ENCODE data around the gene UBA52.
"Not testable (repeated sequence)": the region's sequence is repeated elsewhere in the genome, so short reads cannot be mapped to it uniquely, and the experiment has no call there.

UBA52 gene

DNA sequence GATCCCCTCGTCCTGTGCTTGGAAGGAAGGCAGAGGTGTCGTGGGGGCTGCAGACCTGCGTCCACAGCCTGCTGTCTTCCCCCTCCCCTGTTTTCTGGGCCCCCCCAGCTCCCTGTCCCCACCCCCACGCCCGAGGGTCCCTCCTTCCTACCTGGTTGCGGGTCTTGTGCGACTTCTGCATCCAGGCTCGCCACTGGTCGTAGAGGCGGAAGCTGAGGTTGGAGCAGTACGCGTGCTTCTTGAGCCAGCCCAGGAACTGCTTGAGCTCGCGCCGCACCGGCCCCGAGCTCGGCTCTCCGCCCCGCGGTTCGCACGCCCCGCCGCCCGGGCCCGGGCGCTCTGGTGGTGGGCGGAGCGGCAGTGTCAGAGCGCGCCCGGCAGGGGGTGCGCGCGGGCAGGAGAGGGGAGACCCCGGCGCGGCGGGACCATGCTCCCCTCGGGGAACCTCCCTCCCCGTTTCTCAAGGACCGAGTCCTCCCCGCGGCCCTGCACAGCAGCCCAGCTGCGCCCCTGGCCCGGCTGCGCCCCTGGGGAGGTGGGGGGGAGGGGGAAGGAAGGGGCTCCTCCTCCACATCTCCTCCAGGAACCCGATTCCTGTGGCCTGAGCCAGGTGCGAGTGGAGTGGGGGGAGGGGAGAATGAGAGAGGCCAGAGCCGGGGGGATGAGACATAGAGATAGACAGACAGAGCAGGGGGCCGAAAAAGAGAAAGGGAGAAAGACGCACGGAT lies 22.6 kb downstream of the UBA52 start:
- TF ChIP-seq, protein P1, sequence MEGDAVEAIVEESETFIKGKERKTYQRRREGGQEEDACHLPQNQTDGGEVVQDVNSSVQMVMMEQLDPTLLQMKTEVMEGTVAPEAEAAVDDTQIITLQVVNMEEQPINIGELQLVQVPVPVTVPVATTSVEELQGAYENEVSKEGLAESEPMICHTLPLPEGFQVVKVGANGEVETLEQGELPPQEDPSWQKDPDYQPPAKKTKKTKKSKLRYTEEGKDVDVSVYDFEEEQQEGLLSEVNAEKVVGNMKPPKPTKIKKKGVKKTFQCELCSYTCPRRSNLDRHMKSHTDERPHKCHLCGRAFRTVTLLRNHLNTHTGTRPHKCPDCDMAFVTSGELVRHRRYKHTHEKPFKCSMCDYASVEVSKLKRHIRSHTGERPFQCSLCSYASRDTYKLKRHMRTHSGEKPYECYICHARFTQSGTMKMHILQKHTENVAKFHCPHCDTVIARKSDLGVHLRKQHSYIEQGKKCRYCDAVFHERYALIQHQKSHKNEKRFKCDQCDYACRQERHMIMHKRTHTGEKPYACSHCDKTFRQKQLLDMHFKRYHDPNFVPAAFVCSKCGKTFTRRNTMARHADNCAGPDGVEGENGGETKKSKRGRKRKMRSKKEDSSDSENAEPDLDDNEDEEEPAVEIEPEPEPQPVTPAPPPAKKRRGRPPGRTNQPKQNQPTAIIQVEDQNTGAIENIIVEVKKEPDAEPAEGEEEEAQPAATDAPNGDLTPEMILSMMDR (conservative IDR thresholded peaks at IDR 0.05; ENCODE audit: low read depth, low read length), result peak; percentile 64
- DNase-seq (ENCODE audit: low read depth), result peak; percentile 34
- H3K4me3 ChIP-seq (ENCODE audit: low read length), result peak overlapping the region; percentile 27

DNA sequence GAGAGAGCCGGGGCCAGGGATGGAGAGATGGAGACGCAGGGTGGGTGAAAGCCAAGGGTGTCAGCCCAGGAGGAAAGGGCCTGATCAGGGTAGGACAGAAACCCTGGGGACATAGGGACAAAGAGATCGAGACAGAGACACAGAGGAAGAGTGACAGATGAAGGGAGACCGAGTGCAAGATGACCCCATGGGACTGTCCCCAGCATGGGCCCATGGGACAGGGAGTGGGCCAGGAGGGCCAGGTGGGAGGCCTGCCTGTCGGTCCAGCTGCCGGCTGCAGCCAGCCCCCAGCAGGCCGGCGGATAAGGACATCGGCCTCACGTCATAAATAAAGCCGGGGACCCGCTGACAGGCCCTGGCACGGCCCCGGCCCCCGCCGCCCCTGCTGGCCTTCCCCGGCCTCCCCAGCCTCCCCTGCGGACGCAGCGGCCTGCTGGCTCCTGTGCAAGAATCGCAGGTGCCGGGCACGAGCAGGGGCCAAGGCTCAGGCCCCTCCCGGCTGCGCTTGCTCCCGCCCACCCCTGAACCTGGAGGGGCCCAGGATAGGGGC lies 23.2 kb downstream of the UBA52 start:
- H3K4me3 ChIP-seq (ENCODE audit: low read length), result peak overlapping the region; percentile 27
- DNase-seq (ENCODE audit: low read depth), result no peak
- TF ChIP-seq, protein P1 (conservative IDR thresholded peaks at IDR 0.05; ENCODE audit: low read depth, low read length), result no peak

DNA sequence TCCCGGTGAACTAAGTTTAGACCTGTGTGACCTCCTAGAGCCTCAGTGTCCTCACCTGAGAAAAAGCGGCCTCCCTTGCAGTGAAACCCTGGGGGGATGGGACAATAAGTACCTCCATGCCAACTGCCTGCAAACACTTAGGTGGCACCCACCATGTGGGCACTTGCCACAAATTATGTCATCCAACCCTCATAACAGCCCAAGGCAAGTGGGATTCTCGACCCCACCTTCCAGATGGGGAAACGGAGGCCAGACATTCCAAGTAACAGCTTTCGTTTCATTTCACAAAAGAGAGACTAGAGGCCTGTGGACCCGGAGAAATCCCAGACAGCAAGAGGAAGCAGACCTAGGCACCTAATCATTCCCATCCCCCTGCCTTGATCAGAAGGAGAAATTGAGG lies 23.8 kb downstream of the UBA52 start:
- H3K4me3 ChIP-seq (ENCODE audit: low read length), result no peak overlapping the region
- TF ChIP-seq, protein P1 (conservative IDR thresholded peaks at IDR 0.05; ENCODE audit: low read depth, low read length), result no peak
- no peak for DNase-seq (ENCODE audit: low read depth)

DNA sequence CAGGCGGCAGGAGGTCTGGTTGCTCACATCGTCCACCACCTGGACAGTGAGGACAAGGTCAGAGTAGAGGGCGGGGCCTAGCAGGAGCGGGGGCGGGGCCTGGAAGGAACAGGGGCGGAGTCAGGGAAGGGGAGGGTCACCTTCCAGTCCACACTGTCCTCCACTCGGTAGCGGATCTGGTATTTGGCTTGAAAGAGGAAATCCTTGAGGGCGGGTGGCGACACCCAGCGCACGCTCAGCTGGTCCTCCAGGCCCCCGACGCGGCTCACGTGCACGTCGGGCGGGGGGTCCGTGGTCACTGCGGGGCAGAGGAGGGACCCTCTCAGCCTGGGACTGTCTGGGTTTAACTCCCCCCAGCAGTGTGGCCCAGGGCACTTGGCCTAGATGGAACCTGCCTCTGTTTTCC lies 25.1 kb downstream of the UBA52 start:
- no peak for DNase-seq (ENCODE audit: low read depth)
- H3K4me3 ChIP-seq (ENCODE audit: low read length), result no peak overlapping the region
- TF ChIP-seq, protein P1 (conservative IDR thresholded peaks at IDR 0.05; ENCODE audit: low read depth, low read length), result no peak

DNA sequence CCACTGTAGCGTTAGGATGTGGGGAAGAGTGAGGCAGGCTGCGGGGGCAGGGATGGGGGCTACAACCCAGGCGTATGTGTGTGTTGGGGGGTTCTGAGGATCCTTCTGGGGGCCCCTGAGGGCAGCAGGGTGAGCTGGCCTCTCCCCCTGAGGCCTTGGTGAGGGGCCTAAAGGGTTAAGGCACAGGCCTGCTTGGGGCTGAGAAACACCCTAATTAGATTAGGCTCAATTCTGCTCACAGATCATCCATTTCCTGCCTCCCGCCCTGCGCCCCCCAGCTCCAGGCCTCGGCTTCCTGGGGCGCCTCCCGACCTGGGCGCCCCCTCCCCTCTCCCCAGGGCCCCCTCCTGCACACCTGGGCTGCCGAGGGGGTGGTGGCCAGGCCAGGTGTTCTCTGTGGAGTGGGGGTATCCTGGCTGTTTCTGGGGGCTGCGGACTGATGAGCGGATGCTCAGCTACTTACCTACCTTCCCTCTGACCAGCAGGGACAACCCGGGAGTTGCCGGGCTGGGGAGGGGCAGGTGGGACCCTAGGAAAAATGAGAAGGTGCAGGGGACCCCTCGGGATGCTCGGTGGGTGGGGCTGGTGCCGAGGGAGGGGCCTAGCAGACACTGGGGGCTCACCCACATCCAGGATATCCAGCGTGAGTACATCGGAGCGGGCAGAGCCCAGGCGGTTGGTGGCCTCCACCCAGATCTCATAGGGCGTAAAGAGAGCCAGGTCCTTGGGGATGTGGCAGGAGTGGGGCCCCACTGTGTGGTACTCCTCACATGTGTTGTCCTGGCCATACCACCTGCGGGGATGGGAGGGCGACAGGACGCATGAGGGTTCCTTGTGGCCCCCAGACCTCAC lies 26.4 kb downstream of the UBA52 start:
- no peak for DNase-seq (ENCODE audit: low read depth)
- TF ChIP-seq, protein P1 (conservative IDR thresholded peaks at IDR 0.05; ENCODE audit: low read depth, low read length), result no peak
- H3K4me3 ChIP-seq (ENCODE audit: low read length), result no peak overlapping the region

DNA sequence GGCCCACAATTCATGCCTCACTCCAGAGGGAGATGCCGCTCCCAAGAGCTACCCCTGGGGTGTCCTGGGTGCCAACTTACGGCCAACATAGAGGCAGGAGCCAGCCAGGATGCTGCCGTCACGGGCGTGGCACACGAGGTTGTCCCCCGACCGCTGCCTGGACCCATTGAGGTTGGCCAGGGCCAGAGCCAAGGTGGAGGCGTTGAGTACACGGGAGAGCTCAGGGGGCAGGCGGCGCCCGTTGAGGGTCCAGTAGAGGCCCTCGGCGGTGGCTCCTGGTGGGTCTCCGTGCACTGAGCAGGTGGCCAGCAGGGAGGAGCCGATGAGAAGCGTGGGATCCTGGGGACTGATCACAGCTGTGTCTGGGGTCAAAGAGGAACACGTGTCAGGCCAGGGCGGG lies 27.8 kb downstream of the UBA52 start:
- DNase-seq (ENCODE audit: low read depth), result no peak
- H3K4me3 ChIP-seq (ENCODE audit: low read length), result no peak overlapping the region
- TF ChIP-seq, protein P1 (conservative IDR thresholded peaks at IDR 0.05; ENCODE audit: low read depth, low read length), result no peak

DNA sequence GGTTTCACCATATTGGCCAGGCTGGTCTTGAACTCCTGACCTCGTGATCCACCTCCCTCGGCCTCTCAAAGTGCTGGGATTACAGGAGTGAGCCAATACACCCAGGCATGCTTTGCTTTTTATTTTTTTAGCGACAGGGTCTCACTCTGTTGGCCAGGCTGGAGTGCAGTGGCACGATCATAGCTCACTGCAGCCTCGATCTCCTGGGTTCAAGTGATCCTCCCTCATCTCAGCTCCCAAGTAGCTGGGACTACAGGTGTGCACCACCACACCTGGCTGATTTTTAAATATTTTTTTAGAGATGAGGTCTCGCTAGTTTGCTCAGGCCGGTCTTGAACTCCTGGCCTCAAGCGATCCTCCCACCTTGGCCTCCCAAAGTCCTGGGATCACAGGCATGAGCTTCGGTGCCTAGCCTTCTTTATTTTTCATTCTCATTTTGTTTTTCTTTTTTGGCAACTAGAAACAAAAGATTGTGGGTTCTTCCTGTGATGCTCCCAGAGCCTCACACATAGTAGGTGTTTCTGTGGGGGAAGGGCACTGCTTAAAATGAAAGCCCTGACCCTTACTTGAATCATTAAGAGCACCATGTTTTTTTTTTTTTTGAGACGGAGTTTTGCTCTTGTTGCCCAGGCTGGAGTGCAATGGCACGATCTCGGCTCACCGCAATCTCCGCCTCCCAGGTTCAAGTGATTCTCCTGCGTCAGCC lies 29.2 kb downstream of the UBA52 start:
- H3K4me3 ChIP-seq (ENCODE audit: low read length), result not testable (repeated sequence)

More for the DNA sequence above, 29.2 kb downstream of the UBA52 start:
- DNase-seq (ENCODE audit: low read depth), result not testable (repeated sequence)

Data from retinal pigment epithelial cell (primary cell).